ENCODE measurements around the gene LZTFL1.

Gene LZTFL1

DNA sequence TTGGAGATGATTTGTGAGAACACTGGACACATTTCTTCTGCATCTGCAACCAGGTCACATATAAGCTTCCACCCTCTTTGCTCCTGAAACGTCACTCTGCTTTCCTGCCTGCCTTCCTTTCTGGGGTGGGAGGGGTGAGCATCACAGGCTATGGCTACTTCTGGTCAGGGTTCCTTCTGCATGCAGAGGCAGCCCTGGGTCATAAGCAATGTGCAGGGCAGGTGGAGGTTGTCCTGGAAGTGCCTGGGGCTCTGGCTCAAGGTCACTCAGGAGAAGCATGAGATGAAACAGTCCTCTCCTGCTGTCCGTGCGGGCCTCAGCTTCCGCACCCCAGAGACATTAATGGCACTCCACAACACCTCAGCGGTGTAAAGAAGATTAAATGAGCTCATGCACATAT lies 60.6 kb downstream of the LZTFL1 start:
- ATAC-seq = no peak
- TF ChIP-seq ISL1 (CRISPR knock-in tag; IDR thresholded peaks at IDR 0.05) (no peak), ZNF70 (CRISPR knock-in tag; IDR thresholded peaks at IDR 0.05) (no peak), BACH2 (CRISPR knock-in tag; IDR thresholded peaks at IDR 0.05; ENCODE audit: borderline replicate concordance) (no peak), ARNTL (CRISPR knock-in tag; IDR thresholded peaks at IDR 0.05; ENCODE audit: borderline replicate concordance, low read depth) (no peak), SNAI2 (CRISPR knock-in tag; IDR thresholded peaks at IDR 0.05) (no peak), PPARA (CRISPR knock-in tag; IDR thresholded peaks at IDR 0.05; ENCODE audit: borderline replicate concordance) (no peak), RARB (CRISPR knock-in tag; IDR thresholded peaks at IDR 0.05) (no peak), TOX (CRISPR knock-in tag; IDR thresholded peaks at IDR 0.05; ENCODE audit: borderline replicate concordance) (no peak)
- TF ChIP-seq, protein P1, sequence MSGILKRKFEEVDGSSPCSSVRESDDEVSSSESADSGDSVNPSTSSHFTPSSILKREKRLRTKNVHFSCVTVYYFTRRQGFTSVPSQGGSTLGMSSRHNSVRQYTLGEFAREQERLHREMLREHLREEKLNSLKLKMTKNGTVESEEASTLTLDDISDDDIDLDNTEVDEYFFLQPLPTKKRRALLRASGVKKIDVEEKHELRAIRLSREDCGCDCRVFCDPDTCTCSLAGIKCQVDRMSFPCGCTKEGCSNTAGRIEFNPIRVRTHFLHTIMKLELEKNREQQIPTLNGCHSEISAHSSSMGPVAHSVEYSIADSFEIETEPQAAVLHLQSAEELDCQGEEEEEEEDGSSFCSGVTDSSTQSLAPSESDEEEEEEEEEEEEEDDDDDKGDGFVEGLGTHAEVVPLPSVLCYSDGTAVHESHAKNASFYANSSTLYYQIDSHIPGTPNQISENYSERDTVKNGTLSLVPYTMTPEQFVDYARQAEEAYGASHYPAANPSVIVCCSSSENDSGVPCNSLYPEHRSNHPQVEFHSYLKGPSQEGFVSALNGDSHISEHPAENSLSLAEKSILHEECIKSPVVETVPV (CRISPR knock-in tag; IDR thresholded peaks at IDR 0.05) = no peak

DNA sequence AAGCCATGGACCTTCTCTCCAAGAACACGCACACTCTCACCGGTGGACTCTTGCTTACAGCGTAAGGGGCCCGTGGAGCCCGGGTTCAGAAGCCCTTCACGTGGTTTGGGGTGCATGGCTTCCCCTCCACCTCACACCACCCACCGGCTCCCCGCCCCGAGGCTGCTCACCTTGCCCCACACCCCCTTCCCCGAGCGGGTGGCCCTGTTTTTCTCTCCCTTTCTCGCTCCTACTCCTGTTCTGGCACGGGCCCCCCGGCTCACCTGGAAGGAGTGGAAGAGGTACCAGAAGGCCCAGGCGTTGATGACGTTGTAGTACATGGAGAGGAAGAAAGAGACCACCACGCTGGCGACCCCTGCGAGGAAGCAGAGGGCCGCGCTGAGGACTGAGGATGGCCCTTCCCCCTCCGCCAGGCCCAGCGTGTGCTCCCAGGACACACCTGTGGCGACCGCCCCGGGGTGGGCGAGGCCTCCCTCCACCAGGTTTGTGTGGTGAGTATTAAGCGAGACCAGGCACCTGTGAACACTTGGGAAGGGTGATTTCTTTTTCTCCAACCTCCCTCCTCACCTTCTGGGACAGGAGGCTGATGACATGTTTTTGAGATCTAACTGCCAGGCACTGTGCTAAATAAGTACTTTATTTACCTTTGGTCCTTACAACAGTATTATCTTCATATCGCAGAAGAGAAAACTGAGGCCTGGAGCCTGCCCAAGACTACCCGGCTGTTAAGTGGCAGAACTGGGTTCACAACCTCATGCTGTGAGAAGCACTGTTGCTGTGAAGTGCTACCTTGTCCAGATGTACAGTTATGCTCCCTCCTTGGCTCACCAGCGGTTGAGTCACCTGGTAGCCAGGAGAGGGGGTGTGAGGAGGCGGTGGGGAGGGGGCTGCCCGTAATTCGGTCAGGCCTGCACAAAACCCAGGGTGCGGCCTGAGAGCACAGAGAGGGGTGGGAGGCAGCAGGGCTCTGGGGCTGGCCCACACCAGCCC lies 61.9 kb downstream of the LZTFL1 start:
- ATAC-seq = no peak
- no peak for TF ChIP-seq ZFP30 (CRISPR knock-in tag; IDR thresholded peaks at IDR 0.05)
- no peak for TF ChIP-seq ZC3H10 (CRISPR knock-in tag; IDR thresholded peaks at IDR 0.05)
- TF ChIP-seq ZNF565 (CRISPR knock-in tag; conservative IDR thresholded peaks at IDR 0.05; ENCODE audit: low read depth) = no peak
- TF ChIP-seq ARNTL (CRISPR knock-in tag; IDR thresholded peaks at IDR 0.05; ENCODE audit: borderline replicate concordance, low read depth) = no peak
- TF ChIP-seq, protein P2, sequence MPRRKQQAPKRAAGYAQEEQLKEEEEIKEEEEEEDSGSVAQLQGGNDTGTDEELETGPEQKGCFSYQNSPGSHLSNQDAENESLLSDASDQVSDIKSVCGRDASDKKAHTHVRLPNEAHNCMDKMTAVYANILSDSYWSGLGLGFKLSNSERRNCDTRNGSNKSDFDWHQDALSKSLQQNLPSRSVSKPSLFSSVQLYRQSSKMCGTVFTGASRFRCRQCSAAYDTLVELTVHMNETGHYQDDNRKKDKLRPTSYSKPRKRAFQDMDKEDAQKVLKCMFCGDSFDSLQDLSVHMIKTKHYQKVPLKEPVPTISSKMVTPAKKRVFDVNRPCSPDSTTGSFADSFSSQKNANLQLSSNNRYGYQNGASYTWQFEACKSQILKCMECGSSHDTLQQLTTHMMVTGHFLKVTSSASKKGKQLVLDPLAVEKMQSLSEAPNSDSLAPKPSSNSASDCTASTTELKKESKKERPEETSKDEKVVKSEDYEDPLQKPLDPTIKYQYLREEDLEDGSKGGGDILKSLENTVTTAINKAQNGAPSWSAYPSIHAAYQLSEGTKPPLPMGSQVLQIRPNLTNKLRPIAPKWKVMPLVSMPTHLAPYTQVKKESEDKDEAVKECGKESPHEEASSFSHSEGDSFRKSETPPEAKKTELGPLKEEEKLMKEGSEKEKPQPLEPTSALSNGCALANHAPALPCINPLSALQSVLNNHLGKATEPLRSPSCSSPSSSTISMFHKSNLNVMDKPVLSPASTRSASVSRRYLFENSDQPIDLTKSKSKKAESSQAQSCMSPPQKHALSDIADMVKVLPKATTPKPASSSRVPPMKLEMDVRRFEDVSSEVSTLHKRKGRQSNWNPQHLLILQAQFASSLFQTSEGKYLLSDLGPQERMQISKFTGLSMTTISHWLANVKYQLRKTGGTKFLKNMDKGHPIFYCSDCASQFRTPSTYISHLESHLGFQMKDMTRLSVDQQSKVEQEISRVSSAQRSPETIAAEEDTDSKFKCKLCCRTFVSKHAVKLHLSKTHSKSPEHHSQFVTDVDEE (CRISPR knock-in tag; IDR thresholded peaks at IDR 0.05) = no peak
- no peak for TF ChIP-seq TCF4 (CRISPR knock-in tag; IDR thresholded peaks at IDR 0.05; ENCODE audit: borderline replicate concordance)
- TF ChIP-seq BACH2 (CRISPR knock-in tag; IDR thresholded peaks at IDR 0.05; ENCODE audit: borderline replicate concordance) = no peak
- TF ChIP-seq CSDC2 (CRISPR knock-in tag; IDR thresholded peaks at IDR 0.05) = no peak
- no peak for TF ChIP-seq PPARA (CRISPR knock-in tag; IDR thresholded peaks at IDR 0.05; ENCODE audit: borderline replicate concordance)
- TF ChIP-seq TOX (CRISPR knock-in tag; IDR thresholded peaks at IDR 0.05; ENCODE audit: borderline replicate concordance) = no peak
- TF ChIP-seq, protein P3, sequence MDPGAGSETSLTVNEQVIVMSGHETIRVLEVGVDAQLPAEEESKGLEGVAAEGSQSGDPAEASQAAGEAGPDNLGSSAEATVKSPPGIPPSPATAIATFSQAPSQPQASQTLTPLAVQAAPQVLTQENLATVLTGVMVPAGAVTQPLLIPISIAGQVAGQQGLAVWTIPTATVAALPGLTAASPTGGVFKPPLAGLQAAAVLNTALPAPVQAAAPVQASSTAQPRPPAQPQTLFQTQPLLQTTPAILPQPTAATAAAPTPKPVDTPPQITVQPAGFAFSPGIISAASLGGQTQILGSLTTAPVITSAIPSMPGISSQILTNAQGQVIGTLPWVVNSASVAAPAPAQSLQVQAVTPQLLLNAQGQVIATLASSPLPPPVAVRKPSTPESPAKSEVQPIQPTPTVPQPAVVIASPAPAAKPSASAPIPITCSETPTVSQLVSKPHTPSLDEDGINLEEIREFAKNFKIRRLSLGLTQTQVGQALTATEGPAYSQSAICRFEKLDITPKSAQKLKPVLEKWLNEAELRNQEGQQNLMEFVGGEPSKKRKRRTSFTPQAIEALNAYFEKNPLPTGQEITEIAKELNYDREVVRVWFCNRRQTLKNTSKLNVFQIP (CRISPR knock-in tag; IDR thresholded peaks at IDR 0.05; ENCODE audit: borderline replicate concordance, low read depth) = no peak
- no peak for TF ChIP-seq ESRRG (CRISPR knock-in tag; IDR thresholded peaks at IDR 0.05)
- no peak for TF ChIP-seq SNAI2 (CRISPR knock-in tag; IDR thresholded peaks at IDR 0.05)
- no peak for TF ChIP-seq ISL1 (CRISPR knock-in tag; IDR thresholded peaks at IDR 0.05)
- TF ChIP-seq ZFP3 (CRISPR knock-in tag; IDR thresholded peaks at IDR 0.05) = no peak
- TF ChIP-seq ZNF70 (CRISPR knock-in tag; IDR thresholded peaks at IDR 0.05) = no peak
- TF ChIP-seq, protein P1 (CRISPR knock-in tag; IDR thresholded peaks at IDR 0.05) = no peak
- TF ChIP-seq, protein P4, sequence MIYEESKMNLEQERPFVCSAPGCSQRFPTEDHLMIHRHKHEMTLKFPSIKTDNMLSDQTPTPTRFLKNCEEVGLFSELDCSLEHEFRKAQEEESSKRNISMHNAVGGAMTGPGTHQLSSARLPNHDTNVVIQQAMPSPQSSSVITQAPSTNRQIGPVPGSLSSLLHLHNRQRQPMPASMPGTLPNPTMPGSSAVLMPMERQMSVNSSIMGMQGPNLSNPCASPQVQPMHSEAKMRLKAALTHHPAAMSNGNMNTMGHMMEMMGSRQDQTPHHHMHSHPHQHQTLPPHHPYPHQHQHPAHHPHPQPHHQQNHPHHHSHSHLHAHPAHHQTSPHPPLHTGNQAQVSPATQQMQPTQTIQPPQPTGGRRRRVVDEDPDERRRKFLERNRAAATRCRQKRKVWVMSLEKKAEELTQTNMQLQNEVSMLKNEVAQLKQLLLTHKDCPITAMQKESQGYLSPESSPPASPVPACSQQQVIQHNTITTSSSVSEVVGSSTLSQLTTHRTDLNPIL (CRISPR knock-in tag; IDR thresholded peaks at IDR 0.05; ENCODE audit: low read depth) = no peak

DNA sequence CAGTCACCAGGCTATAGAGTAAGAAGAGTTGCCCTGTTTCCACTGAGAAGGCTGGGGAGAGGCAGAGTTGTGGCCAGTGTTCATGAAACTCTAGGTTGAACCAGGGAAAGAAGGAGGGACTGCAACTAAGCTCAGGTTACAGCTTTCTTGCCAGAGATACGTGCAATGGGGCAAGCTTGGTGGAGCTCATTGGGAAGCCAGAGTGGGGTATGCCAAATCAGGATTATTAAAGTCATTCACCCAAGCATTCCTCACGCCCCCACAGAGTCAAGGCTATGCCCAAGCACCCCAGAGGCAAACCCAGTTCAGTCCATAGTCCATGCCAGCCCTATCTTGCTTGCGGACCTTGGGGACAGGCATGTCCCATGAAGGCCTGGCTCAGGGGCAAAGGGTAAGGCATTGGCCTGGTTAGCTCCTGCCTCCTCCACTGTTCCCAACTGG lies 63.1 kb downstream of the LZTFL1 start:
- ATAC-seq = no peak
- no peak for TF ChIP-seq ZFP3 (CRISPR knock-in tag; IDR thresholded peaks at IDR 0.05)
- TF ChIP-seq PPARA (CRISPR knock-in tag; IDR thresholded peaks at IDR 0.05; ENCODE audit: borderline replicate concordance) = no peak
- TF ChIP-seq RARB (CRISPR knock-in tag; IDR thresholded peaks at IDR 0.05) = no peak
